ENCODE measurements around the gene CDKL1. TPM values are rescaled to one million over a fixed set of nuclear protein-coding genes. Genes with fewer than 3 reads are reported as not detected.

The CDKL1 gene
- total RNA-seq, 1 experiment from 2014 or later, result 3.6 TPM

DNA sequence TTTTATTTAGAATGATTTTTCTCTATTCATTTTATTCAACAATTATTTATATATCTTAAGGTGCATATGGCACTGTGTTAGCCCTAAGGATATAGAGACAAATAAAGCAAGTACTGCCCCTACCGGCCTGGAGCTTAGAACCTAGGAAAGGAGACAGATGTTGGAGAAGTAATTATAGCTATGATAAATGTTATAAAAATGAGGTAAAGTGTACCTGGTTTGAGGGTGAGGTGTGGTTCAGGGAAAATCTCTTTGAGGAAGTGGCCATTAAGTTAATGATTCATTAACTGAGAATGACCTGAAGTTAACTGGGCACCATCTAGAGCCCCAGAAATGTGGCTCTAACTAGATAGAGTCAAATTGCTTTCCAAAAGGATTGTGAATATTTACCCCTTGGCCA, 31.9 kb downstream of the CDKL1 start:
- H3K36me3 Mint-ChIP-seq, result no peaks in the 10 kb centered on the region

DNA sequence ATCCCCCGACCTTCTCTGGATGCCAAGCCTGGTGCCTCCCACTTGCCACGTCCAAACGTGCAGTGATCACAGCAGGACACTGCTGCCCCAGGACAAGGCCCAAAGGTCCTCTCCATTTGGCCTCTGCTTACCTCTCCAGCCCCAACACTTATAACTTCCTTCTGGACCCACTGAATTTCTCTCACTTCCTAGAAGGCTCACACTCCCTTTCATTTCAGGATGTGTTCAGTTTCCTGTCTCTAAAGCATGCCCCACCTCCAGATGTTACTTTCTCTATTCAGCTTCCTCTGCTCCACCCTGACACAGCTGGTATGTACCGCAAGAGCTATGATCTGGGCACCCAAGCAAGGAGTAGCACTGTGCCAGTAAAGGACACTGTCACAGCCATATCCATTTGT, 33.0 kb downstream of the CDKL1 start:
- Mint-ChIP-seq H3K9me3 (peaks cover 7% of the 10 kb centered on the region), H3K36me3 (no peaks in the 10 kb centered on the region), H3K27ac (no peak overlapping the region), H3K4me3 (no peak overlapping the region), H3K4me1 (no peaks in the 10 kb centered on the region), H3K27me3 (ENCODE audit: low read depth) (no peaks in the 10 kb centered on the region)
- POLR2A ChIA-PET, result no interaction called here
- CTCF ChIA-PET, result interaction anchor here (0.8 kb wide), 1 partner anchor 24 kb away, joined by 3 read pairs; no protein-coding TSS in a partner anchor
- ATAC-seq (no peak), DNase-seq (ENCODE audit: low spot score) (no peak)
- TF ChIP-seq ZNF425 (CRISPR knock-in tag; conservative IDR thresholded peaks at IDR 0.05) (no peak), ARID4B (CRISPR knock-in tag; IDR thresholded peaks at IDR 0.05; ENCODE audit: borderline replicate concordance) (no peak), ZNF138 (CRISPR knock-in tag; conservative IDR thresholded peaks at IDR 0.05) (no peak), CDX4 (CRISPR knock-in tag; IDR thresholded peaks at IDR 0.05; ENCODE audit: borderline replicate concordance) (no peak), SMAD4 (CRISPR knock-in tag; IDR thresholded peaks at IDR 0.05) (no peak), ZNF232 (CRISPR knock-in tag; IDR thresholded peaks at IDR 0.05) (no peak)

More for the DNA sequence above, 31.9 kb downstream of the CDKL1 start:
- Mint-ChIP-seq H3K4me3 (no peak overlapping the region), H3K4me1 (no peaks in the 10 kb centered on the region), H3K27me3 (ENCODE audit: low read depth) (no peaks in the 10 kb centered on the region), H3K27ac (no peak overlapping the region), H3K9me3 (peaks cover 7% of the 10 kb centered on the region)
- no peak for DNase-seq (ENCODE audit: low spot score)
- TF ChIP-seq ZNF219 (CRISPR knock-in tag; IDR thresholded peaks at IDR 0.05; ENCODE audit: borderline replicate concordance) (no peak), FOXP4 (CRISPR knock-in tag; IDR thresholded peaks at IDR 0.05) (no peak), ARID4B (CRISPR knock-in tag; IDR thresholded peaks at IDR 0.05; ENCODE audit: borderline replicate concordance) (no peak), NFYB (CRISPR knock-in tag; conservative IDR thresholded peaks at IDR 0.05; ENCODE audit: low read depth) (no peak), NFATC4 (CRISPR knock-in tag; IDR thresholded peaks at IDR 0.05) (no peak), CREM (CRISPR knock-in tag; IDR thresholded peaks at IDR 0.05) (no peak), JUN (CRISPR knock-in tag; IDR thresholded peaks at IDR 0.05) (no peak), RELA (CRISPR knock-in tag; IDR thresholded peaks at IDR 0.05; ENCODE audit: borderline replicate concordance) (no peak), ZBTB21 (CRISPR knock-in tag; IDR thresholded peaks at IDR 0.05; ENCODE audit: borderline replicate concordance) (no peak)
- TF ChIP-seq, protein P1, sequence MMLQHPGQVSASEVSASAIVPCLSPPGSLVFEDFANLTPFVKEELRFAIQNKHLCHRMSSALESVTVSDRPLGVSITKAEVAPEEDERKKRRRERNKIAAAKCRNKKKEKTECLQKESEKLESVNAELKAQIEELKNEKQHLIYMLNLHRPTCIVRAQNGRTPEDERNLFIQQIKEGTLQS (CRISPR knock-in tag; conservative IDR thresholded peaks at IDR 0.05), result no peak
- TF ChIP-seq, protein P2, sequence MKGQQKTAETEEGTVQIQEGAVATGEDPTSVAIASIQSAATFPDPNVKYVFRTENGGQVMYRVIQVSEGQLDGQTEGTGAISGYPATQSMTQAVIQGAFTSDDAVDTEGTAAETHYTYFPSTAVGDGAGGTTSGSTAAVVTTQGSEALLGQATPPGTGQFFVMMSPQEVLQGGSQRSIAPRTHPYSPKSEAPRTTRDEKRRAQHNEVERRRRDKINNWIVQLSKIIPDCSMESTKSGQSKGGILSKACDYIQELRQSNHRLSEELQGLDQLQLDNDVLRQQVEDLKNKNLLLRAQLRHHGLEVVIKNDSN (CRISPR knock-in tag; IDR thresholded peaks at IDR 0.05), result no peak
- ChIA-PET POLR2A (no interaction called here), CTCF (interaction anchor here (1.4 to 2.3 kb wide), 2 partner anchors 44 to 496 kb away, joined by 4 to 6 read pairs; no protein-coding TSS in a partner anchor)
- ATAC-seq, result no peak

All from WTC11 (cell line).